Middle frontal gyrus (tissue), 1 donor: ENCODE data around the gene RERE.
"Not testable (repeated sequence)": the region's sequence is repeated elsewhere in the genome, so short reads cannot be mapped to it uniquely, and the experiment has no call there.

Experiments
- DNase-seq: peaks from one replicate; pipeline ENCODE4 v3.0.0-alpha.2; 2015; ENCODE audit warnings: low spot score; ENCODE audit errors: extremely low spot score

RERE gene

DNA sequence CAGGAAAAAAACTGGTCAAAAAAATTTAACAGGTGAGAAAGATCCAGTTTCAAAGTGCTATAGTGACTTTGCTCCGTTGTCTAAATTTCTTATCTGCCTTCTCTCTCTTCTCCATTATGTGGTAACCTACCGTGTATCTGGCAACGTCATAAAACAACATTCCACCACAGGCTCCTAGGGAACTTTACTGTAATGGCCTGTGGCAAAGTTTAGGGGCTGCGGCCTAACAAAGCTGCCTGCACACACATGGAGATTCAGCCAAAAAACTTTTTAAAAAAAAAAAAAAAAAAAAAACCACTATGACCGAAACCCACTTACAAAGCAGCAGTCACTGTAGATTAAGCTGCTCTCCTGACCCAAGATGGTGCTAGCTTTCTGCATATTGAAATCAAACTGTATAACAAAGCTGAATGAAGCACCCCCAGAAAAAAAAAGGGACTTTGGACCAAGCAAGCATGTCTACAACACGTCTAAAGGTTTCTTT, 296.9 kb downstream of the RERE start:
- DNase-seq = no peak

DNA sequence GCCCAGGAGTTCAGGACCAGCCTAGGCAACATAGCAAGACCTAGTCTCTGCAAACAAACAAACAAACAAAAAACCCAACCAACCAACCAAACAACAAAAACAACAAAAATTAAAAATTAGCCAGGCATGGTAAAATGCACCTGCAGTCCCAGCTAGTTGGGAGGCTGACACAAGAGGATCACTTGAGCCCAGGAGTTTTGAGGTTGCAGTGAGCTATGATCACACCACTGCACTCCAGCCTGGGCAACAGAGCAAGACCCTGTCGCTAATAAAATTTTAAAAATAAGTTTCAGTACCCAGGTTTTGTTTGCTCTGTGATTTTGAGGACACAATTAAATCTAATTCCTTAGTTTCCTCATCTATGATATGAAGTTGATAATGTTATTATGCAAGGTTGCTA, 298.3 kb downstream of the RERE start:
- DNase-seq = no peak

DNA sequence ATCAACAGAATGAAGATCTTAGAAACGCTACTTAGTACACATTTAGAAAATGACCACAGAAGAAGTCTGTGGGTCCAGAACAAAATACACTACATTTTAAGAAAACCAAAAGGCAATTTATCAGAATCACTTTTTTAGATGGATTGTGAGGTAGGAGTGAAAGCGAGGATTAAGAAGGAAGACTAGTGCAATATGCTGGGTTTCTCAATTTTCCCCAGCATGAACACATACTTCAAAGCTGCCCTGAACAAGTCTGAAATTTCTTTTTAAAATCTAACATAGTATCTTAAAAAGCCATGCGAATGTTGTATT, 299.0 kb downstream of the RERE start:
- no peak for DNase-seq

DNA sequence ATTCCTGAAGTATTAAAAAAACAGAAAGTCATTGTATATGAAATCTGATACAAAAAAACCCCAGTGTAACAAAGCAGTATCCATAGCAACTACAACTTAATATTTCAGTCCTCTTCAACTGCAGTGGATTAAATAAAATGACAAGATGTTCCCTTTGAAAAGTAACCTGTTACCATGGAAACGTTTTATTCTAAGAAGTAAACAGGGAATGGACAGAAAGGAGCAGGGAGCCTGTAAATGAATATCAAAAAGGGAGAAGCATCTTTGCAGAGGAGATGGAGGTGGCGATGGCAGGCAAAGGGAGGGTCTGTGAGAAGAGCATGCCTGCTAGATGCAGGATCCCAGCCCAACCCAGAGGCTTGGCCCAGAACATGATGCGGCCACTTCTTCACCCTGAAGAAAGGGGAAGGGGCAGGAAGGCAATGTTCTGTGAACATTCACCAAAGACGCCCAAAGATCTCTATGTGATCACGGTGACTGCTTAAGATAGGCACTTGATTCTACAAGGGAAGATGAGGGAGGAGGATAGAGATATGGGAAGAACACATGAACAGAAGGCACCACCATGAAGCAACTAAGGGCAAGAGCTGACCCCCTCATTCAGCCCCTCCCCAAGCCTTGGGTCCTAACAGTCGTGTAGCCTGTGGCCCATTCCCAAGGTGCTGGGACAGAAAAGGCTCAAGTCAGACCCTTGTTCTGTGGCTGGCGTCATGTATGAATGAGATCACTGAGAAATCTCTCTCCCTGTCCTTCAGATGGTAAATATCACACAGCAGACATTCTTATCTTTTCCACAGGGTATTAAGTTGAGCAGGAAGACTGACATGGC, 299.6 kb downstream of the RERE start:
- DNase-seq = no peak

DNA sequence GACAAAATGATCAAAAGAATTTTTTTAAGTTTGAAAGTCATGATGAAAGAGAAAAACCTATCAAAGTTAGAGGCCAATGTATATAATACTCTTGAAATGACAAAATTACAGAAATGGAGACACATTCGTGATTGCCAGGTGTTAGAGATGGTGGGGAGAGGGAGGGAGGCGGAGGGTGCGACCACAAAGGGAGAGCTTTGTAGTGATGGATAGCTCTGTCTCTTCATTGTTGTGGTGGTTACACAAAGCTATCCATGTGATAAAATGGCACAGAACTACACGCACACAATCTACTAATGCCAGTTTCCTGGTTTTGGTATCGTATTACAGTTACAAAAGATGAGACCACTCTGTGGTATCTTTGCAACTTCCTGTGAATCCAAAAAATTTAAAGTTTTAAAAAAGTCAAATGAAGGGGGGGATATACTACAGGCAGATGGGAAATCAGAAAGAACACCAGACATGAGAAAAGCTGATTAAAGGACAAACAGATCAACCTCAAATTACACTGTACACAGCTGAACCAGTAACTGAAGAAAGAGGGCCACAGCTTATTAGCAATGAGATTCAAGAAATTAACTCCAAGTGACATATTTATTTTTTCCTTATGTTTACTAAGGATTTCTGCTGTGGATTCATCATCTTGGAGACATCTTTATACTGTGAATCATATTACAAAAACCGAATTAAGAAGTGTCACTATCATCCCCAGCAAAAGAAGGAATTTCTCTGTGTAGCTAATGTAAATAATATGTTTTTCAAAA, 300.5 kb downstream of the RERE start:
- DNase-seq = no peak

DNA sequence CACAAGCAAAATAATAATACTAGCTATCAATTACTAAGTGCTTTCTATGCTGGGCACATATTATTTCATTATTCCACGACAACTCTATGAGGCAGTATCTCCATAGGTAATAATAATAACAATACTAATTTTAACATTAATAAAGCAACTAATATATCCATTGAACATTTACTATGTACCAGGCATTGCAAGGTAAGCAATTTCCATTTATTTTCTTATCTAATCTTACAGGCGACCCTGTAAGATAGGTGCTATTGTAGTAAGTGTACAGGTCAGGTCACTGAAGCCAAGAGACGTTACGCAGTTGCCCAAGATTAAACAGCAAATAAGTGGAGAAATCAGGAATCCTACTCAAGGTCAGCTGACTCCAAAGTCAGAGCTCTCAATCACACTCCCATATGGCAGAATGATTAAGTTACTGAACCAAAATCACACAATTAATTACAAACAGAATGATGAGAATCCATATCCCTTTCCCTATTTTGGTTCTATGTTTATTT, 301.1 kb downstream of the RERE start:
- no peak for DNase-seq

DNA sequence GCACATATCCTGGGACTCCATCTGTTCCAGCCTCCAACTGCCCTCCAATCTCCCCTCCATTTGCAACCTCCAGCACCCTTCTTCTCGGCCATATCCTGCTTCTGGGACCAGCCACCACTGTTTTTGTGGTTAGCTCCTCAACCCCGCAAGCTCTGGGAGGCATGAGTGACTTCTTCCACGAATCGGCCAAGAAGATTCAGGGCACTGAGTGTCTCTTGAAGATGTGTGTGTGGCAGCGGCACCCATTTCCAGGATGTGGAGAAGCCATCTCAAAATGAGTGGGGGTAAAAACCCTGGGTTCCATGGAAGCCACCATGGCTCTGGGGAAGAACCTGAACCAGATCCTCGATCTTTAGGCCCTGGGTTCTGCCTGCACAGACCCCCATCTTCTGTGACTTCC, 304.9 kb downstream of the RERE start:
- no peak for DNase-seq

DNA sequence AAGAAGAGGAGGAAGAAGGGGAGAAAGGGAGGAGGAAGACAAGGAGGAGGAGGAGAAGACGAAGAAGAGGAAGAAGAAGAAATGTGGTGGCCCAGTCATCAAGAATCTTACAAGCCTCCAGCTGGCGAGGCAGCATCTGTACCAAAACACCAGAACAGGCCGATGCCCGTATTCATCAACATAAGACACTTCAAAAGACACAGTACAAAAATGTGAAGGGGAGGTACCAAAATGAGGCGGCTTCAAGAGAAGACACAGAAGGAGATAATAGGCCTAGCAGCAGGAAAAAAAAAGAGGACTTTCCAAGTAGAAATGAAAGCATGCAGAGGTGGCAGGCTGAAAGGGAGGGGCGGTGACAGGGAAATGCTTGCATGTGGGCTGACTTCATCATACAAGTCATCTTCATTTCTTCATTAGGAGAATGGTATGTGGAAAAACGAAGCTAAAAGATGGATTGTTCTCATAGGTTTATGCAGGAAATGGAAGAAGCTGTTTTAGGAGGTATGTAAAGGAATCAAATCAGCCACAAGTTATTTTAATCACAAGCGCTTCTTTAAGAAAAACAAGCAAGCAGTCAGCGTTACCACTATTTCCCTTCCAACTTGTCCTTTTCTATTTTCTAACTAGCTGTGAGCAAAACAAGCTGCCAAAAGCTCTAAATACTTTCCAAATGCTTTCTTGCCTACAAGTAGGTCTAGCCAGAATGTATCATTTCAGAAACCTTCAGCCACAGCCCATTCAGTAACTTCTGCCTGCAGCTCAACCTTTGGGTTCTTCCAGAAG, 307.2 kb downstream of the RERE start:
- no peak for DNase-seq

DNA sequence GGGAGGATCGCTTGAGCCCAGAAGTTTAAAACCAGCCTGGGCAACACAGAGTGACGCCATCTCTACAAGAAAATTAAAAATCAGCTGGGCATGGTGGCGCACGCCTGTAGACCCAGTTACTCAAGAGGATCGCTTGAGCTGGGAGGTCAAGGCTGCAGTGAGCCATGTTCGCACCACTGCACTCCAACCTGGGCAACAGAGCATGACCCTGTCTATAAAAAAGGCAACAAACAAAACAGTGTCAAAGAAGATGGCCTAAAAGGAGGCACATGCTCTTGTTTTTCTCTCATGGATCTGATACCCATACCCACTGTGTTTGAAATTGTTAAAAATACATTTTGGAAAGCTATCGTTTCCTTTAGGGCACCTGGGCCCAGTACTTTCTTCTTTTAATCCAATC, 307.9 kb downstream of the RERE start:
- no peak for DNase-seq

DNA sequence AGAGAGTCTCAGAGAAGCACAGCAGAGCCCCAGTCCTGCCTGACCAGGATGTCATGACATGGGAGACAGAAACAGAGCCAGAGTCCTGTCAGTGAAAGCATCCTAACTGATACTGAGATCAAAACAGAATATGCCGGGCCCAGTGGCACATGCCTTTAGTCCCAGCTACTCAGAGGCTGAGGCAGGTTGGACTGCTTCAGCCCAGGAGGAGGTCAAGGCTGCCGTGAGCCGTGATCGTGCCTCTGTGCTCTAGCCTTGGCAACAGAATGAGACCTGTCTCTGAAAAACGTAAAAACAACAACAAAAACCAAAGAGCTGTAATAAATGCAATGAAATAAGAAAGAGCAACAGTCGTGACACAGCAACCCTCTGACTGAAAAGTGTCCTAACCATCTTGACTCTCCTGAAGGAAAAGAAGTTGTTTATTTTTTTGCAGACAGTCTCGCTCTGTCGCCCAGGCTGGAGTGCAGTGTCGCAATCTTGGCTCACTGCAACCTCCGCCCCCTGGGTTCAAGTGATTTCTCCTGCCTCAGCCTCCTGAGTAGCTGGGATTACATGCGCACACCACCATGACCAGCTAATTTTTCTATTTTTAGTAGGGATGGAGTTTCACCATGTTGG, 310.3 kb downstream of the RERE start:
- no peak for DNase-seq

DNA sequence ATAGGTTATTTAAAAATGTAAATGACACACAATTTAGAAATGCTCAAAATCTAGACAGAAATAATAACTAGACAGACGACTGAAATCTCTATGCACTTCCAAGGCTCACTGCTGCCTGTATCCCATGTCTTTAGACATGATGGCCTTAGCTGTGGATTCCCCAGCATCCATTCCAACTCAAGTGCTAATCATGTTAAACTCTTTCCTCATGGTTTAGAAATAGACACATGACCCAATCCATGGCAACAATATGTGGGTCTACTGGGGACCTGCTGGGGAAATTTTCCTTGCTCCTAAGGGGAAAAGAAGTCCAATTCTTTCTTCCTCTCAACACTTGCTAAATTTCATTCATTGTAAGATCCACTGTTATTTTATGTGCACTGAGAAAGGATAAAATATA, 311.0 kb downstream of the RERE start:
- no peak for DNase-seq

DNA sequence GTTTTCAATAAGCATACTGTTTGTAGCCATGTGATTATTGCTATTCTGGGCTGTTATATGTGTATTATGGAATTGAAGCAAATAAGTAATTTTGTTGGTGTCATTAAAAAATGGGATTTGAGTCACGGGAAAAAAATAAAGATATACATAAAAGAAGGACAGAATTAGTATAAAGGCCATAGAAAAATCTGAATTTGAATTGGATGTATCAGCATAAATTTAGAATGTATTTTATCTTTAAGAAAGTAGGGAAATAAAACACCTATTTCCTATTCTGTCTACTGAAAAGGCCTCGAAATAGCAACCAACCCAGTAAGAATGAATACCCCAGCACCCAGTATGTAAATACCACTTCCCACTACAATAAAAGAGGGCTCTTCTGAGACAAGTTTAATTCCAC, 313.6 kb downstream of the RERE start:
- no peak for DNase-seq

DNA sequence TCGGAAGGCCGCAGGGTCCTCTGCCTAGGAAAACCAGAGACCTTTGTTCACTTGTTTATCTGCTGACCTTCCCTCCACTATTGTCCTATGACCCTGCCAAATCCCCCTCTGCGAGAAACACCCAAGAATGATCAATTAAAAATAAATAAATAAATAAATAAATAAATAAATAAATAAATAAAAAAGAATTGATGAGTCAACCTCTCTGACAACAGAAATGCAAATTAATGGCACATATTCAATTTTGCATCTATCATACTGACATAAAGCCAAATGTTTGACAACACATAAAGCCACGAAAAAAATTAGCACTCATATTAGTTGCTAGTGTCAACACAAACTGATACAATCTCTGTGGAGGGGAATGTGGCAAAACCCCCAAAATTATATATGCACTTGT, 314.5 kb downstream of the RERE start:
- not testable (repeated sequence) for DNase-seq

DNA sequence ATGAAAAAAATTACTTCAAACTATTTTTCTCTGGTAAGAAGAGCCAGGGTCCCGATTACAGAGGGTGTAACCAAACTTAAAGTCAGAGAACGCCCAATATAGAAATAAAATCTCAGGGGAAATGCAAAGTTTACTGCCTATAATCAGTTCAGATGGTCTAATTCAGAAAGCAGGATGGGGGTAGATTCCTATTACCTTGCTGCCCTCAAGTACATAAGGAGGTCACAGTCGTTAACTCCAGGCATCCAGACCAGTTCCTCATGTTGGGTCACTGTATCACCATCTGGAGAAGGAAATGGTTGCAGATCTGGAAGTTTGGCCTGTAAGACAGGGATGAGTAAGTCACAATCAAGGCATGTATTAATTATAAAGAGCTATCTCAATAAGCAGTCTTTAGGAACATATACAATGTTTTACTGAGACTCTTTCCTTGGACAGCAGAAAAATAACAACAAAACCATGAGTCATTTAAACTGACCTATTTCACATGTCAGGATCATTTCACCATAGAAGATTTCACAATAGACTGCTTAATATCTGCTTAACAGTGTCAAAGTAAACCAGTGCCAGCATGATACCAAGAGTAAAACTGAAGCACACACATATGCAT, 320.1 kb downstream of the RERE start:
- no peak for DNase-seq

DNA sequence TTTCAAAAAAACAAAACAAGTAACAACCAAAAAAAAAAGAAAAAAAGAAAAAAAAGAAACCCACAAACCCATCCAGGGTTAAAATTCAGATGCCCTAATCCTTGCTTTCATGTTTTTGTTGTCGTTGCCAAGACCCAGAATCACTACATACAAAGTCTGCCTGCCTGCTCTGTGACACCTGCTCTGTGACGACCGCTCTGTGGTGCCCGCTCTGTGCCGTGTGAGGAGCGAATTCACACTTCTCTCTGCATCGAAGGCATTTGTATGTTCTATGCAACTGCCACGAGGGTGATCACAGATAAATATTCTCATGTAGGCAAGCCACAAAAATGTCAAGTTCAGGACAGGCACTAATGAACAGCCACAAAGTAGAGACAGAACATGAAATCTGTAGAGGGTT, 321.0 kb downstream of the RERE start:
- DNase-seq = no peak

DNA sequence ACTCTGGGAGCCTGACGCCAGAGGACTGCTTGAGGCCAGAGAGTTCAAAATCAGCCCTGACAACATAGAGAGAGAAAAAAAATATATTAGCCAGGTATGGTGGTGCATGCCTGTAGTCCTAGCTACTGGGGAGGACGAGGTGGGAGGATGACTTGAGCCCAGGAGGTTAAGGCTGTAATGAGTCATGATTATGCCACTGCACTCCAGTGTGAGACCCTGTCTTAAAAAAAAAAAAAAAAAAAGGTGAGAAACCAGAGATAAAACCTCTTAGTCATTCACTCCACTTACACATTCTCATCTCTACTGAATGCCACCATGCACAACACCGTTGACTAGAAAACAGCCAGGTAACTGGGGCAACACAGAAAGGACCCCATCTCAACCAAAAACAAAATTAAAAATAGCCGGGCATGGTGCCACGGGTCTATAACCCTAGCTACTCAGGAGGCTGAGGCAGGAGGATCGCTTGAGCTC, 321.5 kb downstream of the RERE start:
- DNase-seq = no peak

DNA sequence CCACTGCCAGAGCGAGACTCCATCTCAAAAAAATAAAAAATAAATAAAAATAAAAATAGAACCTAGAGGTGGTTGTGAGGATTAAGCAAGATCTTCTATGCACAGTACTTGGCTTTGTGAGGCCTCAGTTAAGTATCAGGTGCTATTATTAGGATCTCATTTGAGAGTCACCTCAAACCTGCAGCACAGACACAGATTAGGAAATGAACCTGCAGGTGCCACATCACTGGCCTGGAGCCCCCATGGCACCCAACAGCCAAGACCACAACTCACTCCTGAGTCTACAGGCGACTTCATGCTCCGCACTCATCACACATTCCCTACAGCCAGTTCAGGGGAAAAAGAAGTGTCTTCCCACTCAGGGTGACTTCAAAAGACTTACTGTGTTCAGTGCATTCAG, 322.8 kb downstream of the RERE start:
- DNase-seq = no peak

DNA sequence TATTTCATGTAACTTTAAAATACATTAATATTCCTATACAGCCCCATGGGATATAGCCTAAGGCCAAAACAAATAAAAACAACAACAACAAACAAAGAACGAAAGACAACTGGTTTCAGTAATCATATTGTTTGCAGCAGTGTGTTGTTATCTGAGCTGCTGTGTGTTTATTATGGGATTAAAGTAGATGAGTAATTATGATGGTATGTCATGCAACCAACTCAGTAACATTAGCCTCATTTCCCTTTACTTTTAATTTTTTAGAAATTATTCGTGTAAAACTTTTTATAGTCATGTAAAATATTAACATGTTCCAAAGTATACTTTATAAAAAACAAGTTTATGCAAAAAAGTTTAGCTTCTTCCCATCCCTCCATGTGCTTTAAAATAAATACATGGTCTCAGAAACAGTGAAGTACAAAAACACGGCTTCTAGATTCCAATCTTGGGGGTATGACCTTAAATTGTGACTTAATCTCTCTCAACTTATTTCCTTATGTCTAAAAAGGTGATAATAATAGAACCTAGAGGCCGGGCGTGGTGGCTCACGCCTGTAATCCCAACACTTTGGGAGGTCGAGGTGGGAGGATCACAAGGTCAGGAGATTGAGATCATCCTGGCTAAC, 323.4 kb downstream of the RERE start:
- no peak for DNase-seq

DNA sequence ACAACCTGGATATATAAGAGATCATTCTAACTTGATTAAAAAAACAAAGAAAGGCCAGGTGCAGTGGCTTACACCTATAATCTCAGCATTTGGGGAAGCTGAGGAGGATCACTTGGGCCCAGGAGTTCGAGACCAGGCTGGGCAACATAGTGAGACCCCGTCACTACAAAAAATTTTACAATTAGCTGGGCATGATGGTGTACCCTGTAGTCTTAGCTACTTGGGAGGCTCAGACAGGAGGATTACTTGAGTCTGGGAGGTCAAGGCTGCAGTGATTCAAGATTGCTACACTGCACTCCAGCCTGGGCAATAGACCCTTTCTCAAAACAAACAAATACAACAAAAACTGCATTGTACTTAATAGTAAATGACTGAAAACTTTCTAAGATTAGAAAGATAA, 330.2 kb downstream of the RERE start:
- DNase-seq = no peak

DNA sequence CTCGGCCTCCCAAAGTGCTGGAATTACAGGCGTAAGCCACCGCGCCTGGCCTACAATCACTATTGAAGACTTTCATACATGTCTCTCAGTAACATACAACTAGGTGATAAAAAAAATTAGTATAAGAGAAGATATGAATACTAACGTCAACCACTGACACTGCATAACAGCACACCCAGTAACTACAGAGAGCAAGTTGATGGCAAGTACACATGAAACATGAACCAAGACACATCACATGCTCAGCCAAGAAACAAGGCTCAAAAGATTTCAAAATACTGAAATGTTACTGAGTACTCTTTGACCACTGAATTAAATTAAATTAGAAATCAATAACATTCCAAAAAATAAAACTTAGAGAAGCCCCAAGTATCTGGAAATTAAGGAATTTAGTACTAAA, 331.4 kb downstream of the RERE start:
- no peak for DNase-seq
